Hematopoietic multipotent progenitor cell treated with erythropoietin and hydrocortisone succinate and interleukin-3 and kit ligand, for 17 days (in vitro differentiated cells): Measurements from ENCODE around the gene GPR15.

Source experiments
- DNase-seq: peaks from one replicate; pipeline ENCODE4 v3.0.0-alpha.2; 2015; ENCODE audit warnings: low spot score

The GPR15 gene

DNA sequence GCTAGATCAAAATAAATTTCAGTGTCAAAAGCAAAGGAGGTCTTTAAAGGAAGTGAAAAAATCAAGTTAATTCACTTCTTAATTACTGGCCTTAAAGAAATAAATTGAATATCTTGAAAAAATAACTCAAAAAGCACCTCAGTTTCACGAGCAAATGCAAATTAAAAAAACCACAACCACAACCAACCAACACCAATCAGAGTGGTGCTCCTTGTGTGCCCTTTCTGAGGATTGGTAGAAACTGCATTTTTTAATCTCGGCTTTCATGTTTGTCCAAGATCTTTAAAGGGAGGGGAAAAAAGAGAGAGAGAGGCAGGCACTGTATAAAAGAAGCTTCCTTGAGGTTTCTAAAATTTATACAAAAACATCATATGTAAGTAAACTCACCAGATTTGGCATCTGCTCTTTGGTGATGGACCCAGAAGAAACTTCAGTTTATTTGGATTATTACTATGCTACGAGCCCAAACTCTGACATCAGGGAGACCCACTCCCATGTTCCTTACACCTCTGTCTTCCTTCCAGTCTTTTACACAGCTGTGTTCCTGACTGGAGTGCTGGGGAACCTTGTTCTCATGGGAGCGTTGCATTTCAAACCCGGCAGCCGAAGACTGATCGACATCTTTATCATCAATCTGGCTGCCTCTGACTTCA is at the start of gene GPR15:
Gene GPR15, plus strand, starts transcription at position 357 of the 653 bp plus-strand sequence. Its CDS starts 56 bp downstream, at position 413.
- DNase-seq, result no peak

- DNase-seq, result no peak
These were observed 48.9 kb upstream of the GPR15 start for GRCh38 chr3:98482717-98483482.

- DNase-seq, result no peak
These were observed 48.2 kb upstream of the GPR15 start for GRCh38 chr3:98483626-98484025.

GRCh38 chr3:98497381-98497780 is 34.4 kb upstream of the GPR15 start, which contains the start of gene OR5K2:
OR5K2 (plus strand) TSS chr3:98497681; CDS start chr3:98497681, 0 bp downstream.
- DNase-seq, result no peak

DNA sequence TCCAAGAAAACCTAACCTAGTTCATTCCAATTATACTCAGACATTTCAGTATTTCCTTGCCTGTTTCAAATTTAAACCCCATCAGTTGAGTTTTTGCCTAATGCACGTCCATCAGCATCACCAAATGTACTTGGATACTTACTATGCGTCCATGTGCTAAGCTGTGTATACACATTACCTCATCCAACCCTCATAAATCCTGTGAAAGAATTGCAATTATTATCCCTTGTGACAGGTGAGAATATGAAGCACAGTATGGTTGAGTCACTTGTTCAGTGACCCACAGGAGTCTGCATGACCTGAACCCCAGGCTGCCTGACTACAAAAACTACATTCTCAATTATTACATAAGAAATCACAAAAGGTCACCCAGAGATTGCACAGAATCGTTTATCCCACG is 31.8 kb upstream of the GPR15 start:
- no peak for DNase-seq

DNA sequence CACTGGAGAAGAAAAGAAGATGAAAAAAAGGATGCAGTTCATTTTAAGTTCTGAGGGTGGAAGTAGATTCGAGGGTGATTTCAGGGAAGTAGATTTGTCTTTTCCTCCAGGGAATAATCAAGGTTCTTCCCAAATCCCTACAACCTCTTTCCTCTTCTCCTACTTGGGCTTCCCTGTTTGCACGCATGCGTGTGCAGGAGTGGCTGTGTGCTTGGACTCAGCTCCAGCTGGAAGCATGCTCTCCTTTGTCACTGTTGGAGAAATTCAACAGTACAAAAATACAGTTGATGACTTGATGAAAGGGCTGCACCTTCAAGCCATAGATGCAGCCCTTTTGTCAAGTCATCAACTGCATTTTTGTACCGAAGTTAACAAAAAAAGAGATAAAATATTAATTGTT is 30.5 kb upstream of the GPR15 start:
- no peak for DNase-seq

DNA sequence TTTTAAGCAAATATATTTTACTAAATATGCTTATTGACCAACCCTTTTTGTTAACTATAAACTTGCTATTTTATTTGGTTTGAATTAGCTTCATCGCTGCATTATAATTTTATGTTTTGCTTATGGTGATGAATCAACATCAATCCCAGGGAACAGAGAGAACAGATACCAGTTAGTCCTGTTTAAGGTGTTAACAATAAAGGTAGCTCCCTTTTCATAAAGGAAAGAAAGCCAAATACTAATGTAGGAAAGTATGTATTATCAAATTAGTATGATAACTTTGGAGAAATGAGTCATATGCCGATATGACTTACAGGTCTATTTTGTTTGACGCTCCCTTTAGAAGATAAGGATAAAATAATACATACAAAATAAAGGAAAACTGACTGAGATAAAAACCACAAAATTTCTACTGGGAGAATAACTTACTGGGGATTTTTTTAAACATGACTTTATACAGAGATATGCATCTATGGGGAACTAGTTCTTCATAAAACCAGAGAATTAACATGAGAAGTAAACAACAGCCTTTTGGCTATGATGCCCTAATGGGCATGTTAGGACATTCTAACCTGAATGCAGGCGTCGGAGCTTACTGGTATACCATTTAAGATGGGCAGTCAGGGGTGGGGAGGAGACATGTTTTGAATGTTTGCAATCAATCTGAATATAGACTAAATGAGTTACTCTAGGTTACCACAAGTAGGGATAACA is 29.8 kb upstream of the GPR15 start:
- no peak for DNase-seq

- no peak for DNase-seq
These were observed 27.2 kb upstream of the GPR15 start for GRCh38 chr3:98504539-98504938.

DNA sequence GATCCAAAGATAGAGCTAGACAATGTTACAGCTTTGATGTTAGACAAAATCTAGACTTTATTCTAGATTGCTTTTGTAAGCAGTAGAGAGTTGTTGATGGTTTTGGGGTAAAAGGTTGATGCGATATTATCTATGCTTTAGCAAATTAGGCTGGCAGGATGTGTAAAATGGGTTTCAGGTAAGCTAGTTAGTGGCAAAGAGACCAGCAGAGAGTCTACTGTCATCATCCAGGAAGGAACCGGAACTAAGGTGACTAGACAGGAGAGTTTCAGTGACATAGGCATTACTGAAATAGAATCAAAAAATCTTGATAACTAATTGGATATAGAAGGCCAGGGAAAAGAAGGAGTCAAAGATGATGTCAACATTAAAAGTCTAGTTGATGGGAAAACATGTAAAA is 23.2 kb upstream of the GPR15 start:
- DNase-seq, result no peak

DNA sequence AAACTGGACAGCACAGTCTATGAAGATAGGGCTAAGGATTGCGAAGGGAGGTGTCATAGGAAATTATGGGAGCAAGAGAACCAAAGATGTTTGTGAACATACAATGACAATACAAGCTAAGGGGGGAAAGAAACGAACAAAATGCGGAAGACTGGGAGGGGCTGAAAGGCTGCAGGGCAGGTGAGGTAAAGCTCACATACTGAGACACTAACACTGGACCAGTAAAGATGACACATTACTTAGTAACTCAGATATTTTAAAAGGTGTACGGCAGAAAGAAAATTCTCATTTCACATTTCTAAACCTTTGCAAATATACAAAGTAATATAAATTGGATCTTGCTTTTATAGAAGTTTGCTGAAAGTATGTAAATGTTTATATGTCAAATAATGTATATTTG is 19.2 kb upstream of the GPR15 start:
- no peak for DNase-seq

- DNase-seq, result no peak
These were observed 18.7 kb upstream of the GPR15 start for GRCh38 chr3:98513091-98513511.

- no peak for DNase-seq
These were observed 18.0 kb upstream of the GPR15 start for GRCh38 chr3:98513736-98514135.

DNA sequence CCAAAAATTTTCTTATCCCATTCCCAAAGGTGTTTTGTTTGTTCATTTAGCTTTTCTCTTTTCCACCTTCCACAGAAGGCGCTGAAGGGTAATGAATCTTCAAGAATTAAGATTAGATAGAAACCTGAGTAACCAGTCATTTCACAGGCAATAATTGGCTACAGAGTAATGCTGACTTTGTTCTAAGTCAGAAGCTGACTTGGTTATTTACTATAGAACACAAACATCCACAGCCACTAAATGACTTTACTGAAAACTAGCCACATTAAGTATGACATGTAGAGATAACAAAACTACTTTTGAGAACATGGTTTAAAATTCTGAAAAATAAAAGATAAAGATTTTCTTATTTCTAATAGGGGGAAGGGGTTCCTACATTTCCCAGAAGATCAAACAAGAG is 16.8 kb upstream of the GPR15 start:
- no peak for DNase-seq

DNA sequence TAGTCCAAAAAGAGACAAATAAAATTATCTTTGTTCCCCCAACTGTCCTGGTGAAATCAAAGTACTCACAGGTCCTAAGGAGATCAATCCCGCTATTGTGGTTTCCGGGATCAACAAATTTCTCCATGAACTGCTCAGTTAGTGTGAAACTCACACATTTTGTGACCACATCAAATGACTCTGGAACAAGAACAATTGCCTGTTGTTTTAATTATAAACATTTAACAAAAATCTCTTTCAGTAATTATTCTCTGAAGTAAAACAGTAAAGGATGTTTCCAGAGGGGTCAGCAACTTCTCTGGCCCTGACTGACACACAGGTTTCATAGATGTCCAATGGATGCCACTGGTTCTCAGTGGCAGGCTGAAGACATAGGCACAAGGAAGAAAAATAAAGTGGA is 13.0 kb upstream of the GPR15 start:
- DNase-seq, result no peak

DNA sequence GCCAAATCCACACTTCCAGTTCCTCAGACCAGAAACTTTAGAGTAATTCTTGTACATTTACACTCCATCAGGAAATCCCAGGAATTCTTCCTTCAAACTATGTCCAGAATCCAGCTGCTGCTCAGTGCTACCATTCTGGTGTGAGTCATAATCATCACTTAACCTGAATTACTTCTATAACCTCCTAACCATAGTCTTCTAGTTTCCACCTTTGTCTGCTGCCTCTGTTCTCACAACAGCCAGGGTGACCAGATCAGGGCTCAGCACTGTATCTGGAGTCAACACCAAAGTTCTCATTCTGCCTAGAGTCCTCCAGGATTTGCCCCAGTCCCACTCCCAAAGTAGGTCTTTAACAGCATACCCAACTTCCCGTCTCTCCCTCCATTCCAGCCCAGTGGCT is 12.4 kb upstream of the GPR15 start:
- DNase-seq, result no peak

DNA sequence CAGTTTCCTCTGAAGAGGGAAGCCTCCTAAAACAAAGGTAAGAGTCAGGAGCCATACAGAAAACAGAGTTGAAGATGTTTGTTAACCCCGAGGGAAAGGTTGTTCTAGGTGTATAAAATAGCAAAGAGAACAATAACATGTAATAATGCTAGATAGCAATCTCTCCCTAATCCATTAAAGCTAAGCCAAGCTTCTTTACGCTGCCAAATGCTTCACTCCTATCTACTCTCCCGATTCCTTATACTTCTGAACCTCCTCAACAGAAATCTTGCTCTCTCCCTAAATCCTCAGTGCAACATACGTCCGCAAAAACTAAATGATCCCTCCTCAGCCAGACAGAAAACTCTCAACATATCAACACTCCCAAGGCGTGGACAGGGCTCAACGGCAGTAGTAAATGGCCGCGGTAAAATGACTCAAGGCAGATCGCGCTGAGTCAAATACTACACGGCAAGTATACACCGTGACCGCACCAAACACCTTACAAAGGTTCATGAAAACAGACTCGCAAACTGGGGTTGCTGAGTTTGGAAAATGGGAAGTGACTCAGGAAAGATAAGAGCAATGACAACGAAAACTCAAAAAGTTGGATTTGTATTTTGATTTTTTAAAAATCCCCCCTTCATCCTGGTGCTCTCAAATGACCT is 9.8 kb upstream of the GPR15 start:
- peak; percentile 81 for DNase-seq

DNA sequence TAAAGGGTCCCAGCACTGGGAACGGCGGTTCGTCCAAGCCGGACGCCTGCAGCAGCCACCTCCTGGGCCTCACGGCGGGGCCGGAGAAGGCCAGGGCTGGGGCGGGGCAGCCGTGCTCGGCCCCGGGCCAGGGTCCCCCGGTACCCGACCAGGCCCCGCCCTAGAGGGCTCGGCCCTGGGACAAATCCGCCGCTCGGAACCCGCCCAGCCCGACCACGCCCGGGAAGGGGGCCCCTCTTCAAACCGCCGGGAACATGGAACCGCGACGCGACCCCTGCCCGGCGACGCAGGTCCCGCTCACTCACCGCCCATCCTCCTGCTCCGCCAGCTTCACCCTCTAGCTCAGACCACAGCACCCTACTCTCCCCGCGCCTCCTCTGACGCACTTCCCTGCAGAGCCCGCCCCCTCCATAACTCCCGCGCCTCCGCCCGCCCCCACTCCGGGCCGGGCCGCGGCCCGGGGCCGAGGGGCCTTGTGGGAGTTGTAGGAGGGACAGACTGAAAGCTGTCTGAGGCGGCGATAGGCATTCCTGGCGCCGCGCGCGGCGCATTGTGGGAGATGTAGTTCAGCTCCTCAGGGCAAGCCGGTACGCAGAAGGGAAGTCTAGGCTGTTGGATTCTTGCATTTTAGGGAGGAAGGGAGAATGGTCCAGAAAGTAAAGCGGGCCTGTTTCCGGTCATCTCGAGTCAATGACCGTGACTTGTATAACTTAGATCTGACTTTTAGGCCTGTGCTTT is 9.1 kb upstream of the GPR15 start, which contains the start of gene CLDND1:
Gene CLDND1, minus strand, starts transcription at position 359 of the 738 bp plus-strand sequence. CDS start 1,478 bp downstream, outside the sequence.
- DNase-seq, result peak; percentile 94

DNA sequence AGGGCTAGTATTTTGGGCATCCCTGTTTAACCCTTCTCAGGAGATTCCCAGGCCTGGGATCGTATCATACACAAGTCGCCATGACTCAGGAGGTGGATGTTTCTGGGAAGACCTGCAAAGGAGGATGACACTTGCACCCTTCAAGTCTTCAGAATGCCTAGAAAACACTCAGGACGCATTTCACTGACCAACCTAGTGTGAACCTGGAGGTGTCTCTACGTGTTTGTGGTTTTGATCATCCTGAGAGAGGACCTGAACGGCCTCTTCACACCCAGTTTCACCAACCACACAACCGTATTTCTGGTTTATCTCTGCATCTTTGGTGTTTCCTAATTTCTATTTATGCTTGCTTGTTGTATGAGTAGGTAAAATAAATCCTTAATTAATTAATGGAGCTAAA is 6.3 kb upstream of the GPR15 start:
- DNase-seq, result no peak

DNA sequence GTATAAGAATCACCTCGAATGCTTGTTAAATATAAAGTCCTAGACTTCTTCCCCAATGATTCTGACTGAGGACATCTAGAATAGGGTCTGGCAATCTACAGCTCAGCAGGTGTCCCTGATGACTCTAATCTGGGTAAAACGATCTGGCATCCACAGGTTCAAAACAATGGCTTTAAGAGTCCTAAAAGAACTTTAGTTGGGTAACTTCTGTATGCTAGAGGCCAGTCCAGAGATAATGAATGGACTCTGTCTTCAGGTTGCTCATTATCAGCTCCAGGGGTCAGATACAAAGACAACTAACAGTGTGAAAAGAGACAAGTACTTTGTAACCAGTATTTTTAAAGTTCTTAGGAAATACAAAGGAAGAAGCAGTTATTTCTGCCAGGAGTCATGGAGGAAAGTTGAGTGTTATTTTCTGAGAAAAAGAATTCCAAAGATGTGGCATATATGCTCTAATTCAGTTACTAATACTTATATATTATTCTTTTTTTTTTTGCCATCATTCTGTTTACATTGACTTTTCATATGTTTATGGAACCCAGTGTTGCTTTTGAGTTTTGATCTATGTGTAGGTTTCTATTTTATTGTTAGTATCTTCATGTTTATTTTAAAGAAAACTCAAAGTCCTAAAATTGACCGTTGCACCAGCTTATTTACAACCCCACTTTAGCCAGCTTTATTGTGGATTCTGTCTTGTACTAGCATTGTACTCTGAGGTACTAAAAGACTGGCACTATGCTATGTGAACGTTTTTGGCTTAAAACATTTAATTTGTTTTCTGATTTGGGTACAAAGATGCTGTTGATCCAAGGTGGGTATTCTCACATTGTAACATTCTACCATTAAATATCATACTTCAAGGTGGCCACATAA is 3.1 kb upstream of the GPR15 start:
- no peak for DNase-seq

- no peak for DNase-seq
These were observed 1.8 kb upstream of the GPR15 start for GRCh38 chr3:98529856-98530459.
